ENCODE results near the gene RPS6KC1. TPM values are rescaled to one million over a fixed set of nuclear protein-coding genes. Genes with fewer than 3 reads are reported as not detected.

The RPS6KC1 gene
- total RNA-seq, 1 experiment from 2014 or later, result 20.5 TPM

GRCh38 chr1:213176341-213176740, 125.3 kb downstream of the RPS6KC1 start:
- no peaks in the 10 kb centered on the region for H3K36me3 ChIP-seq (ENCODE audit: control insufficient read depth, insufficient read depth, low read length)
- H3K27ac ChIP-seq (ENCODE audit: low read length), result no peak overlapping the region
- no peaks in the 10 kb centered on the region for H3K27me3 ChIP-seq (ENCODE audit: control insufficient read depth, insufficient read depth, low read length)
- TF ChIP-seq SIN3A (IDR thresholded peaks at IDR 0.05; ENCODE audit: borderline replicate concordance, insufficient read depth, low read depth, low read length) (no peak), REST (IDR thresholded peaks at IDR 0.05; ENCODE audit: insufficient read depth in 1 of 2, low read depth in 2 of 2, low read length in 1 of 2) (no peak), CTCF (IDR thresholded peaks at IDR 0.05) (no peak), POLR2AphosphoS5 (IDR thresholded peaks at IDR 0.05; ENCODE audit: low read depth, low read length) (no peak), TCF7L2 (IDR thresholded peaks at IDR 0.05; ENCODE audit: low read depth, low read length) (no peak)
- BruUV-seq (replicated peaks), result no TSS peak
- H3K4me1 ChIP-seq (ENCODE audit: control insufficient read depth, insufficient read depth, low read length), result no peaks in the 10 kb centered on the region
- in situ Hi-C loops (cut with HindIII; ENCODE audit: low pct_unique_long_range_greater_than_20kb, low sequenced_read_pairs), result no loop called here
- intact Hi-C loops (cut with micrococcal nuclease; ENCODE audit: unreplicated experiment), result no loop called here
- ChIA-PET POLR2A (no interaction called here), CTCF (interaction anchor here (0.6 kb wide), 1 partner anchor 74 kb away, joined by 11 read pairs; no protein-coding TSS in a partner anchor)
- no peak overlapping the region for H3K4me3 ChIP-seq (ENCODE audit: low read depth in 2 of 2, low read length in 2 of 2)
- ATAC-seq, result no peak
- no peaks in the 10 kb centered on the region for H3K9me3 ChIP-seq (ENCODE audit: control insufficient read depth, insufficient read depth, low read depth, low read length)
- DNase-seq (ENCODE audit: low read depth, low spot score), result no peak

- no peak overlapping the region for H3K4me3 ChIP-seq (ENCODE audit: low read depth in 2 of 2, low read length in 2 of 2)
- TF ChIP-seq POLR2AphosphoS5 (IDR thresholded peaks at IDR 0.05; ENCODE audit: low read depth, low read length) (no peak), SIN3A (IDR thresholded peaks at IDR 0.05; ENCODE audit: borderline replicate concordance, insufficient read depth, low read depth, low read length) (no peak), REST (IDR thresholded peaks at IDR 0.05; ENCODE audit: insufficient read depth in 1 of 2, low read depth in 2 of 2, low read length in 1 of 2) (no peak), TCF7L2 (IDR thresholded peaks at IDR 0.05; ENCODE audit: low read depth, low read length) (no peak)
- no peak overlapping the region for H3K27ac ChIP-seq (ENCODE audit: low read length)
- in situ Hi-C loops (cut with HindIII; ENCODE audit: low pct_unique_long_range_greater_than_20kb, low sequenced_read_pairs), result no loop called here
- no TSS peak for BruUV-seq (replicated peaks)
- ATAC-seq (no peak), DNase-seq (ENCODE audit: low read depth, low spot score) (no peak)
- no peaks in the 10 kb centered on the region for H3K36me3 ChIP-seq (ENCODE audit: control insufficient read depth, insufficient read depth, low read length)
- POLR2A ChIA-PET, result no interaction called here
- CTCF ChIA-PET, result no interaction called here
- intact Hi-C loops (cut with micrococcal nuclease; ENCODE audit: unreplicated experiment), result no loop called here
- H3K9me3 ChIP-seq (ENCODE audit: control insufficient read depth, insufficient read depth, low read depth, low read length), result no peaks in the 10 kb centered on the region
- no peaks in the 10 kb centered on the region for H3K4me1 ChIP-seq (ENCODE audit: control insufficient read depth, insufficient read depth, low read length)
- H3K27me3 ChIP-seq (ENCODE audit: control insufficient read depth, insufficient read depth, low read length), result no peaks in the 10 kb centered on the region
Observed at GRCh38 chr1:213179784-213180183, 128.7 kb downstream of the RPS6KC1 start.

All from Panc1 (cell line).